Neural cell (in vitro differentiated cells): ENCODE measurements around the gene PRAMEF33.
"Not testable (repeated sequence)": the region's sequence is repeated elsewhere in the genome, so short reads cannot be mapped to it uniquely, and the experiment has no call there.

Experiments
- EP300 ChIP-seq: fragments of 450-650 bp; conservative IDR thresholded peaks from 2 replicates; pipeline ENCODE4 v1.6.1; 2014; ENCODE audit warnings: antibody characterized with exemption, mild to moderate bottlenecking, moderate library complexity; ENCODE audit not compliant: poor library complexity, severe bottlenecking
- EZH2 ChIP-seq: fragments of 200-600, 300-800 bp; shearing (Covaris generic), sonication (generic); IDR thresholded peaks from 2 replicates; pipeline ENCODE4 v1.6.1; 2014; ENCODE audit warnings: antibody characterized with exemption, low read length, borderline replicate concordance, mild to moderate bottlenecking; ENCODE audit not compliant: insufficient read depth, poor library complexity, severe bottlenecking
- RAD21 ChIP-seq: fragments of 450-650 bp; conservative IDR thresholded peaks from 2 replicates; pipeline ENCODE4 v1.6.1; 2014; ENCODE audit warnings: antibody characterized with exemption, mild to moderate bottlenecking, moderate library complexity
- TF ChIP-seq, protein P1 (sequence below): IDR thresholded peaks from 2 replicates; pipeline ENCODE4 v1.6.1; 2012; ENCODE audit warnings: borderline replicate concordance
- TF ChIP-seq, protein P2 (sequence below): fragments of 450-650 bp; IDR thresholded peaks from 2 replicates; pipeline ENCODE4 v1.5.1; 2014; ENCODE audit warnings: antibody characterized with exemption, mild to moderate bottlenecking, moderate library complexity; ENCODE audit not compliant: poor library complexity, severe bottlenecking

DNA sequence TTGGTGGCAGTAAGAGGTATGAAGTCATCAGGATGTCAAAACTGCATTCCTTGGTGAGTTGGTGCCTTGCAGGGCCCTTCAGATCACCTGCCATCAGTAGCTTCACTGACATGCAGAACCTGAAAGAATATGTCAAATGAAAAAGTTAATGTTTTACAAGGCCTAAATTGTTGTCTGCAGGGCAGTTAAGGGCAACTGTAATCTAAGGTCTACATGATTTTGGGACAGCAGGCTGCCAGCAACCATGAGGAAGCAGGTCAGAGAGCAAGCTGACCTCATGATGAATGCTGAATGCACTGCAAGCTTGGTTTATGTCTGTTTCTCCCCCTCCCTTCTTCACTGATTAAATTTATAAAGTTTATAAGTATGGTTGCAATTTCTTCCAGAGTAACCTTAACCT is 1.1 kb upstream of the PRAMEF33 start:
- TF ChIP-seq, protein P1, sequence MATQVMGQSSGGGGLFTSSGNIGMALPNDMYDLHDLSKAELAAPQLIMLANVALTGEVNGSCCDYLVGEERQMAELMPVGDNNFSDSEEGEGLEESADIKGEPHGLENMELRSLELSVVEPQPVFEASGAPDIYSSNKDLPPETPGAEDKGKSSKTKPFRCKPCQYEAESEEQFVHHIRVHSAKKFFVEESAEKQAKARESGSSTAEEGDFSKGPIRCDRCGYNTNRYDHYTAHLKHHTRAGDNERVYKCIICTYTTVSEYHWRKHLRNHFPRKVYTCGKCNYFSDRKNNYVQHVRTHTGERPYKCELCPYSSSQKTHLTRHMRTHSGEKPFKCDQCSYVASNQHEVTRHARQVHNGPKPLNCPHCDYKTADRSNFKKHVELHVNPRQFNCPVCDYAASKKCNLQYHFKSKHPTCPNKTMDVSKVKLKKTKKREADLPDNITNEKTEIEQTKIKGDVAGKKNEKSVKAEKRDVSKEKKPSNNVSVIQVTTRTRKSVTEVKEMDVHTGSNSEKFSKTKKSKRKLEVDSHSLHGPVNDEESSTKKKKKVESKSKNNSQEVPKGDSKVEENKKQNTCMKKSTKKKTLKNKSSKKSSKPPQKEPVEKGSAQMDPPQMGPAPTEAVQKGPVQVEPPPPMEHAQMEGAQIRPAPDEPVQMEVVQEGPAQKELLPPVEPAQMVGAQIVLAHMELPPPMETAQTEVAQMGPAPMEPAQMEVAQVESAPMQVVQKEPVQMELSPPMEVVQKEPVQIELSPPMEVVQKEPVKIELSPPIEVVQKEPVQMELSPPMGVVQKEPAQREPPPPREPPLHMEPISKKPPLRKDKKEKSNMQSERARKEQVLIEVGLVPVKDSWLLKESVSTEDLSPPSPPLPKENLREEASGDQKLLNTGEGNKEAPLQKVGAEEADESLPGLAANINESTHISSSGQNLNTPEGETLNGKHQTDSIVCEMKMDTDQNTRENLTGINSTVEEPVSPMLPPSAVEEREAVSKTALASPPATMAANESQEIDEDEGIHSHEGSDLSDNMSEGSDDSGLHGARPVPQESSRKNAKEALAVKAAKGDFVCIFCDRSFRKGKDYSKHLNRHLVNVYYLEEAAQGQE, result not testable (repeated sequence)
- TF ChIP-seq EP300, EZH2, RAD21: not testable (repeated sequence)
- TF ChIP-seq, protein P2, sequence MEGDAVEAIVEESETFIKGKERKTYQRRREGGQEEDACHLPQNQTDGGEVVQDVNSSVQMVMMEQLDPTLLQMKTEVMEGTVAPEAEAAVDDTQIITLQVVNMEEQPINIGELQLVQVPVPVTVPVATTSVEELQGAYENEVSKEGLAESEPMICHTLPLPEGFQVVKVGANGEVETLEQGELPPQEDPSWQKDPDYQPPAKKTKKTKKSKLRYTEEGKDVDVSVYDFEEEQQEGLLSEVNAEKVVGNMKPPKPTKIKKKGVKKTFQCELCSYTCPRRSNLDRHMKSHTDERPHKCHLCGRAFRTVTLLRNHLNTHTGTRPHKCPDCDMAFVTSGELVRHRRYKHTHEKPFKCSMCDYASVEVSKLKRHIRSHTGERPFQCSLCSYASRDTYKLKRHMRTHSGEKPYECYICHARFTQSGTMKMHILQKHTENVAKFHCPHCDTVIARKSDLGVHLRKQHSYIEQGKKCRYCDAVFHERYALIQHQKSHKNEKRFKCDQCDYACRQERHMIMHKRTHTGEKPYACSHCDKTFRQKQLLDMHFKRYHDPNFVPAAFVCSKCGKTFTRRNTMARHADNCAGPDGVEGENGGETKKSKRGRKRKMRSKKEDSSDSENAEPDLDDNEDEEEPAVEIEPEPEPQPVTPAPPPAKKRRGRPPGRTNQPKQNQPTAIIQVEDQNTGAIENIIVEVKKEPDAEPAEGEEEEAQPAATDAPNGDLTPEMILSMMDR, result not testable (repeated sequence)
